Brain microvascular endothelial cell (primary cell): ENCODE measurements around the gene DENND1A.

ENCODE experiments used
- DNase-seq: peaks from one replicate; pipeline ENCODE4 v3.0.0-alpha.2; 2020
- H3K27ac ChIP-seq: fragments of 250-450 bp; sonication (Bioruptor Pico); 2 replicates; pipeline ENCODE4 v1.5.1; 2020; ENCODE audit warnings: mild to moderate bottlenecking, moderate library complexity
- H3K27me3 ChIP-seq: fragments of 250-450 bp; sonication (Bioruptor Pico); replicated peaks from 2 replicates; pipeline ENCODE4 v1.5.1; 2020; ENCODE audit warnings: mild to moderate bottlenecking
- H3K36me3 ChIP-seq: fragments of 250-450 bp; sonication (Bioruptor Pico); replicated peaks from 2 replicates; pipeline ENCODE4 v1.5.1; 2020; ENCODE audit warnings: mild to moderate bottlenecking
- H3K4me3 ChIP-seq: 2 replicates; pipeline ENCODE4 v1.5.1; 2011; ENCODE audit warnings: low read depth, mild to moderate bottlenecking, control low read depth, low read length, moderate library complexity
- in situ Hi-C: cut with HindIII; loops from 2 replicates; pipeline ENCODE4 v1.10.0; 2017; ENCODE audit warnings: low sequenced_read_pairs, low pct_ligation_motif_present
- TF ChIP-seq, protein P1 (sequence below): IDR thresholded peaks from 2 replicates; pipeline ENCODE4 v1.5.1; 2011; ENCODE audit warnings: low read depth, mild to moderate bottlenecking, moderate library complexity, low read length, control low read depth, inconsistent platforms; ENCODE audit errors: missing control alignments

Gene DENND1A

DNA sequence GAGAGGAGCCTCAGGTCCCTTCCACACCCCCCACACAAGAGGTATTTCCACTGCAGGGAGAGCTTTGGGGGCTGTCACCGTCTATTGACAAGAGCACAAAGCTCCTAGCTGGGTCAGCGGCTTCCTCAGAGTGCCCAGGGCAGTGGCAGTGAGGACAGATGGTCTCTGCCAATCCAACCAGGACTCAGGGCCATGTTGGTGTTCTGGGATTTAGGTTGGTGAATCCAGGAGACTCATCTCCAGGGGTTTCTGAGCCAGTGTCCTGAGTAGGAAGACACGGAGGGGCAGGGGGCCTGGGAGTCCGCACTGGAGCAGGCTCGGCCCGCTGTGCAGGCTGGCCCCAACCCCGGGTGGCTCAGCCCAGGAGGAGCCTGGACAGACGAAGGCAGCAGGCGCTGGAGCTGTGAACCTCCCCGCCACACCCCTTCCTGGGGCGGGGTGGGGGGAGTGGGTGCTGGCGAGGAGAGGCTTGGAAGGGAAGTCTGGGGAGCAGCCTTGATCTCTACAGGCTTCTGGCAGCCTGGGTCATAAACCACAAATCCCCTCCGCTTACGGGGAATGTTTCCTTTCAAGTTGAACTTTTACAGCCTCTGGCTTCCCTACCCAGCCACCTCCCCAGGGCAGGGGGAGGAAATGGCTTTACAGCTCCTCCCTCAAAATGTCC lies 554.3 kb downstream of the DENND1A start:
- TF ChIP-seq, protein P1, sequence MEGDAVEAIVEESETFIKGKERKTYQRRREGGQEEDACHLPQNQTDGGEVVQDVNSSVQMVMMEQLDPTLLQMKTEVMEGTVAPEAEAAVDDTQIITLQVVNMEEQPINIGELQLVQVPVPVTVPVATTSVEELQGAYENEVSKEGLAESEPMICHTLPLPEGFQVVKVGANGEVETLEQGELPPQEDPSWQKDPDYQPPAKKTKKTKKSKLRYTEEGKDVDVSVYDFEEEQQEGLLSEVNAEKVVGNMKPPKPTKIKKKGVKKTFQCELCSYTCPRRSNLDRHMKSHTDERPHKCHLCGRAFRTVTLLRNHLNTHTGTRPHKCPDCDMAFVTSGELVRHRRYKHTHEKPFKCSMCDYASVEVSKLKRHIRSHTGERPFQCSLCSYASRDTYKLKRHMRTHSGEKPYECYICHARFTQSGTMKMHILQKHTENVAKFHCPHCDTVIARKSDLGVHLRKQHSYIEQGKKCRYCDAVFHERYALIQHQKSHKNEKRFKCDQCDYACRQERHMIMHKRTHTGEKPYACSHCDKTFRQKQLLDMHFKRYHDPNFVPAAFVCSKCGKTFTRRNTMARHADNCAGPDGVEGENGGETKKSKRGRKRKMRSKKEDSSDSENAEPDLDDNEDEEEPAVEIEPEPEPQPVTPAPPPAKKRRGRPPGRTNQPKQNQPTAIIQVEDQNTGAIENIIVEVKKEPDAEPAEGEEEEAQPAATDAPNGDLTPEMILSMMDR, result no peak
- Histone ChIP-seq H3K27ac (no peak overlapping the region), H3K27me3 (peaks cover 52% of the 10 kb centered on the region), H3K4me3 (no peak overlapping the region), H3K36me3 (no peaks in the 10 kb centered on the region)
- in situ Hi-C loops, result no loop called here
- no peak for DNase-seq

DNA sequence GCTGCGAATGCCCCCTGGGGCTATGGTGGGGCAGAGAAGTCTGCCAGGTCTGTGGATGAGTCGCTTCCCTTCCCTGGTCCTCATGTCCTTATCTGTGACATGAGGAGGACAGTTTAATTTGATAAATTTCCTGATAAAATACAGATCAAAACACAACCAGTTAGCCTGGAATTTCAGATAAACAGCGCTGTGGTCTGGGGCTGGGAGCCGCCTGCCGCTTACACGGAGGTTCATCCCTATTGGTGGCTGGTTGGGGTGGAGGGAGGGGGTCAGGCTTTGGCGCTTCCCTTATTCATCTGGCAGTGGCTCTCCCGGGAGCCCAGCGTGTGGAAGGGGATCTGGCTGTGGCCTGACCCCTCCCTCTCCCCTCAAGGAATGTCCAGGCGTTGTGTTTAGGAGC lies 556.0 kb downstream of the DENND1A start:
- Histone ChIP-seq H3K27me3 (peaks cover 63% of the 10 kb centered on the region), H3K27ac (no peak overlapping the region)
- TF ChIP-seq, protein P1, result no peak

DNA sequence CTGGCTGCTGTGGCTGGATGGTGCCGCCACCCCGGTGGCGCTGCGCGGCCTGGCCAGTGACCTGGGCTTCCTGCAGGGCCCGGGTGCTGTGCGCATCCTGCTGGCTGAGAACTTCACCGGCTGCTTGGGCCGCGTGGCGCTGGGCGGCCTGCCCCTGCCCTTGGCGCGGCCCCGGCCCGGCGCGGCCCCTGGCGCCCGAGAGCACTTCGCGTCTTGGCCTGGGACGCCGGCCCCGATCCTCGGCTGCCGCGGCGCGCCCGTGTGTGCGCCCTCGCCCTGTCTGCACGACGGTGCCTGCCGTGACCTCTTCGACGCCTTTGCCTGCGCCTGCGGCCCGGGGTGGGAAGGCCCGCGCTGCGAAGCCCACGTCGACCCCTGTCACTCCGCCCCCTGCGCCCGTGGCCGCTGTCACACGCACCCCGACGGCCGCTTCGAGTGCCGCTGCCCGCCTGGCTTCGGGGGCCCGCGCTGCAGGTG lies 556.4 kb downstream of the DENND1A start:
- TF ChIP-seq, protein P1, result no peak
- Histone ChIP-seq H3K4me3 (no peak overlapping the region), H3K27ac (no peak overlapping the region), H3K36me3 (no peaks in the 10 kb centered on the region), H3K27me3 (peaks cover 63% of the 10 kb centered on the region)
- in situ Hi-C loops, result no loop called here
- DNase-seq, result no peak

More for the DNA sequence above, 556.0 kb downstream of the DENND1A start:
- Histone ChIP-seq H3K4me3 (no peak overlapping the region), H3K36me3 (no peaks in the 10 kb centered on the region)
- no peak for DNase-seq
- in situ Hi-C loops, result no loop called here

DNA sequence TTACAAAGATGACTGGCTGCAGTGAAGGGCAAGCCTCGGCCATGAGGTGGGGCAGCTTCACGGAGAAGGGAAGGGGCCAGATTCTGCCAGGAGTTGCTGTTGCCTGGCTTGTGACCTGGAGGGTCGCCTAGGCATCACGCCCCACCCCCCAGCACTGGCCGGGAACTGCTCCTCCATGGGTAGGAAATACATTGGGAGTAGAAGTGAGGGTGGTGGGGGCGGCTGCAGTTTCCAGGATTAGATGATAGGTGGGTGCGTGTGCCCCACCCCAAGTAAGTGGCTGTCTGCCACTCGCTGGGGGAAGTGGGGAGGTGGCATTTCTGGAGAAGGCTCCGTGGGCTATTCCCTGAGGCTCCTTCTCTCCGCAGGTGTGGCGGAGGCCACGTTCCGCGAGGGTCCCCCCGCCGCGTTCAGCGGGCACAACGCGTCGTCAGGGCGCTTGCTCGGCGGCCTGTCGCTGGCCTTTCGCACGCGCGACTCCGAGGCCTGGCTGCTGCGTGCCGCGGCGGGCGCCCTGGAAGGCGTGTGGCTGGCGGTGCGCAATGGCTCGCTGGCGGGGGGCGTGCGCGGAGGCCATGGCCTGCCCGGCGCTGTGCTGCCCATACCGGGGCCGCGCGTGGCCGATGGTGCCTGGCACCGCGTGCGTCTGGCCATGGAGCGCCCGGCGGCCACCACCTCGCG lies 557.0 kb downstream of the DENND1A start:
- peaks cover 63% of the 10 kb centered on the region for H3K27me3 ChIP-seq
- in situ Hi-C loops, result no loop called here
- TF ChIP-seq, protein P1, result no peak

DNA sequence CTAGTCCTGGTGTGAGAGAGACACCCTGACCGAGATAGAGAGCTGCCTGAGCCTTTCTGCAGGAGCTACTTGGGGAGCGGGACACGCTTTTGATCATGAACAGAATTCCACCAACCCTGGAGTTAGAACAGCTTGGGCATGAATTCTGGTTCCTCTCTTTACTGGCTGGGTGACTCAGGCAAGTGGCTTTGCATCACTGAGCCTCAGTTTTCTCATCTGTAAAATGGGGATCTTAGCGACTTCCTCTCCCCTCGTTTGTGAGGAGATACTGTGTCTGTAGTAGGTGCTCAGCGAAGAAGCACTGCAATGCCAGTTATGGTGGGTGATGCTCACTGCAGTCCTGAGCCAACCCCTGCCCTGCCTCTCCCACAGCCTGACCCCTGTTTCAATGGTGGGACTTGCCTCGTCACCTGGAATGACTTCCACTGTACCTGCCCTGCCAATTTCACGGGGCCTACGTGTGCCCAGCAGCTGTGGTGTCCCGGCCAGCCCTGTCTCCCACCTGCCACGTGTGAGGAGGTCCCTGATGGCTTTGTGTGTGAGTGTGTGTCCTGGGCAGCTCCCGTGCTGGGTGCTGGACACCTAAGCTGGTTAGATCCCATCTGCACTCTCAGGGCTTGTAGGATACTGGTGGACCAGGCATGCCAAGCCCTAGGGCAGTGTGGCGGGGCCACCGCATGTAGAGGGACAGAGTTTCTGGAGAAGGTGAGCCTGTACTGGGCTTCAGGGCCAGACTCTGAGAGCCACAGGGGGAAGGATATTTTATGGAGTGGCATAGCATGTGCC lies 557.9 kb downstream of the DENND1A start:
- H3K4me3 ChIP-seq, result no peak overlapping the region
- H3K27me3 ChIP-seq, result peaks cover 61% of the 10 kb centered on the region
- H3K27ac ChIP-seq, result no peak overlapping the region
- no peak for DNase-seq
- no peaks in the 10 kb centered on the region for H3K36me3 ChIP-seq
- in situ Hi-C loops, result no loop called here
- TF ChIP-seq, protein P1, result no peak

More for the DNA sequence above, 557.0 kb downstream of the DENND1A start:
- Histone ChIP-seq H3K36me3 (no peaks in the 10 kb centered on the region), H3K4me3 (no peak overlapping the region), H3K27ac (no peak overlapping the region)
- no peak for DNase-seq
